GM12875 (cell line): ENCODE measurements around the gene SYNJ2.

Experiments used
- H3K4me3 ChIP-seq: one replicate; pipeline ENCODE4 v1.5.1; 2011; ENCODE audit warnings: low read depth, low read length, control low read depth
- CTCF ChIP-seq: IDR thresholded peaks from 2 replicates; pipeline ENCODE4 v1.5.1; 2011; ENCODE audit warnings: low read depth, mild to moderate bottlenecking, control low read depth, inconsistent platforms, low read length, moderate library complexity, borderline replicate concordance; ENCODE audit not compliant: insufficient read depth

The SYNJ2 gene

GRCh38 chr6:158013904-158014504 is 32.3 kb downstream of the SYNJ2 start:
- TF ChIP-seq CTCF: no peak
- H3K4me3 ChIP-seq: no peak overlapping the region

- no peak overlapping the region for H3K4me3 ChIP-seq
- TF ChIP-seq CTCF: no peak
Observed at GRCh38 chr6:158014505-158015187, 33.0 kb downstream of the SYNJ2 start.

- no peak overlapping the region for H3K4me3 ChIP-seq
- TF ChIP-seq CTCF: no peak
Observed at GRCh38 chr6:158015188-158015506, 33.5 kb downstream of the SYNJ2 start.

- no peak overlapping the region for H3K4me3 ChIP-seq
- no peak for TF ChIP-seq CTCF
Observed at GRCh38 chr6:158016571-158017383, 35.1 kb downstream of the SYNJ2 start.

GRCh38 chr6:158017621-158018040 is 36.0 kb downstream of the SYNJ2 start:
- H3K4me3 ChIP-seq: no peak overlapping the region
- no peak for TF ChIP-seq CTCF

- H3K4me3 ChIP-seq: no peak overlapping the region
- TF ChIP-seq CTCF: no peak
Observed at GRCh38 chr6:158018041-158018771, 36.5 kb downstream of the SYNJ2 start.
